ENCODE results near the gene NPEPL1.

DNA sequence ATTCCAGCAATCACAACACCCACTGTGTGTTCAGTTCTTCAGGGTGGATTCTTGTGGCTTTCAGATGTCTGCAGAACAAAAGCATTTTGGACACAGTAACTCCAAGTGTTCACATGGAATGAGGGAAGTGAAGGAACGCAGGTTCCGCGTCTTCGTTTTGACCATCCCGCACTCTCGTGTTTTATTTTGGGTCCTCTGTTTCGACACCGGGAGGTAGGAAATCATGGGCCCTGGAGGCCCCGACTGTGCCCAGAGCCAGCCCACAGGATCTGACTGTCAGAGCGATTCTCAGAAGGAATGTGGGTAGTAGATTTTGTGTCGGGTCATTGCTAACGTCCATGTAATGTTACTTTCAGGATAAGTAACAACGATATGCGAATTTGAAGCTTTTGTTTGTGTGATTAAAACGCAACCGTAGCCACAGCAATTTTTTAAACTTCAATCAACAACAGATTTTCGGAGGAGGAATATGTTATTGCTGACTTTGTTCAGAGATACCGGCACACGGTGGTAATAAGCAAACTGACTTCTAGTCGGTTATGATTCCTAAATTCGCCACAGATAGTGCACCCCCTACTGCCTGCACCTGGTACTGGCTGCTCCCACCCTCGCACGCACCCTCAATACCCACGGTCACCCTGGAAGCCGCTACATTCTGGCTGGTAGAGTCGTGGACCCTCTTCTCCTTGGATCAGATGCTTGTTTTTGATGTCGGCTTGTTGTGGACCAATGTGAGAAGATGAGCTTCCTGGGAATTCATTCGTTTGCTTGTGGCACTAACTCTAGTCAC, 10.5 kb downstream of the NPEPL1 start:
- TF ChIP-seq POLR2A (IDR thresholded peaks at IDR 0.05; ENCODE audit: low read depth, low read length) (no peak), POLR2AphosphoS5 (IDR thresholded peaks at IDR 0.05; ENCODE audit: low read depth, low read length) (no peak)

Data from GM12891 (cell line).